ENCODE results near the gene UST.

DNA sequence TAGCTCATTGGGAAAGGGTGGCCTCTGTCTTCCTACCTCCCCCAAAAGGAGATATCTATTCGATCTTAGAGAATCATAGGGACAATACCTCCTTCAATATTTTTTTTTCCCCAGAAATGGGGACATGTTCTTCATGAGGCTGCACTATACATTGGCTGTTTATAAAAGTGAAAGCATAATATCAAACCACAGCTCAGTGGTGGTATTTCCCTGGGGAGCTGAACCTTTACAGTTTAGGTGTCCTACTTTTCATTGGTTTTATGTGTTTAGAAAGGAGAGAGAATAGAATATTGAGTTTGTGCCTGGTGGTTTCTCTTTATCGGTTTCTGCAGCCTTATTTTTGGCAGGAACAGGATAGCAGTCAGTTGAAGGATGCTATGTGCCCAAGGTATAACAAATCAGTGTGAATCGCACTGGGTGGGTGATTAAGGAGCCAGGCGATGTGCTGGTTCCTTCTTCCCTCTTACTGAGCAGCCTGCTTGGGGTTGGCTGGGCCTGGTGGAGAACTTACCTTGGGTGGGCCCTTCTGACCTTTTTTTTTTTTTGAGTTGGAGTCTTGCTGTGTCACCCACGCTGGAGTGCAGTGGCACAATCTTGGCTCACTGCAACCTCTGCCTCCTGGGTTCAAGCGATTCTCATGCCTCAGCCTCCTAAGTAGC, 25.2 kb downstream of the UST start:
- TF ChIP-seq, protein P1, sequence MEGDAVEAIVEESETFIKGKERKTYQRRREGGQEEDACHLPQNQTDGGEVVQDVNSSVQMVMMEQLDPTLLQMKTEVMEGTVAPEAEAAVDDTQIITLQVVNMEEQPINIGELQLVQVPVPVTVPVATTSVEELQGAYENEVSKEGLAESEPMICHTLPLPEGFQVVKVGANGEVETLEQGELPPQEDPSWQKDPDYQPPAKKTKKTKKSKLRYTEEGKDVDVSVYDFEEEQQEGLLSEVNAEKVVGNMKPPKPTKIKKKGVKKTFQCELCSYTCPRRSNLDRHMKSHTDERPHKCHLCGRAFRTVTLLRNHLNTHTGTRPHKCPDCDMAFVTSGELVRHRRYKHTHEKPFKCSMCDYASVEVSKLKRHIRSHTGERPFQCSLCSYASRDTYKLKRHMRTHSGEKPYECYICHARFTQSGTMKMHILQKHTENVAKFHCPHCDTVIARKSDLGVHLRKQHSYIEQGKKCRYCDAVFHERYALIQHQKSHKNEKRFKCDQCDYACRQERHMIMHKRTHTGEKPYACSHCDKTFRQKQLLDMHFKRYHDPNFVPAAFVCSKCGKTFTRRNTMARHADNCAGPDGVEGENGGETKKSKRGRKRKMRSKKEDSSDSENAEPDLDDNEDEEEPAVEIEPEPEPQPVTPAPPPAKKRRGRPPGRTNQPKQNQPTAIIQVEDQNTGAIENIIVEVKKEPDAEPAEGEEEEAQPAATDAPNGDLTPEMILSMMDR (IDR thresholded peaks at IDR 0.05; ENCODE audit: insufficient read depth, low read length, poor library complexity, severe bottlenecking): no peak
- no peak for TF ChIP-seq EZH2phosphoT487 (conservative IDR thresholded peaks at IDR 0.05; ENCODE audit: low read length)

Measured in SU-DHL-6 (cell line).